Endothelial cell of umbilical vein (primary cell): Measurements from ENCODE around the gene ATP9B. TPM values are rescaled to one million over a fixed set of nuclear protein-coding genes. Genes with fewer than 3 reads are reported as not detected.

Experiments used
- BruUV-seq: library from RNA; stranded (reverse); fragments of 400-500 nt; replicated peaks from 2 replicates; lab custom pipeline; 2021; lab: Mats Ljungman, UMichigan
- CTCF ChIA-PET: fragments of 300-600, 350-600 bp; sonication (Branson Sonifier 250); formaldehyde crosslinking; loops from one replicate; lab custom pipeline; 2021; ENCODE audit warnings: antibody characterized with exemption, inconsistent platforms; lab: Charles Lee
- POLR2A ChIA-PET: fragments of 300-600, 350-600 bp; sonication (Branson Sonifier 250); formaldehyde crosslinking; loops from one replicate; lab custom pipeline; 2021; ENCODE audit warnings: antibody characterized with exemption, inconsistent platforms; lab: Charles Lee
- DNase-seq: peaks from one replicate; pipeline ENCODE4 v3.0.0-alpha.2; 2011; ENCODE audit warnings: low read depth, low spot score
- FAIRE-seq: peaks from 2 replicates; lab custom pipeline; 2011; peaks lifted over from hg19 to GRCh38; lab: Jason Lieb, UNC
- H2AFZ ChIP-seq: 2 replicates; pipeline ENCODE4 v1.6.0; 2012; ENCODE audit warnings: low read depth, low read length, control low read depth, inconsistent platforms
- H3K27ac ChIP-seq: 2 replicates; pipeline ENCODE4 v1.5.1; 2011; ENCODE audit warnings: low read depth, mild to moderate bottlenecking, control low read depth, low read length, moderate library complexity; ENCODE audit not compliant: insufficient read depth
- H3K27me3 ChIP-seq, 2 experiments: 2 replicates each; pipeline versions ENCODE4 v1.6.0 to v1.6.1; 2011; ENCODE audit warnings: low read length in 2 of 2, mixed read lengths in 1 of 2; ENCODE audit not compliant: control insufficient read depth in 2 of 2, insufficient read depth in 2 of 2
- H3K36me3 ChIP-seq, 2 experiments: 2 replicates in 1 of 2; 3 replicates in 1 of 2; pipeline ENCODE4 v1.5.1; 2011; ENCODE audit warnings: low read length in 2 of 2, mild to moderate bottlenecking in 1 of 2, moderate library complexity in 1 of 2; ENCODE audit not compliant: control insufficient read depth in 2 of 2, insufficient read depth in 2 of 2; ENCODE audit errors: extremely low read depth in 1 of 2
- H3K4me1 ChIP-seq: 3 replicates; pipeline ENCODE4 v1.5.1; 2011; ENCODE audit warnings: mild to moderate bottlenecking, low read length; ENCODE audit not compliant: control insufficient read depth, insufficient read depth; ENCODE audit errors: extremely low read depth
- H3K4me2 ChIP-seq: 2 replicates; pipeline ENCODE4 v1.6.1; 2011; ENCODE audit warnings: low read length, control low read depth, mixed read lengths; ENCODE audit not compliant: insufficient read depth
- H3K4me3 ChIP-seq, 3 experiments: fragments of 200-600 bp in 1 of 3; sonication (generic), shearing (Covaris generic) in 1 of 3; replicated peaks in 1 of 3; 2 replicates each; pipeline ENCODE4 v1.5.1; 2011 to 2016; ENCODE audit warnings: control low read depth in 3 of 3, low read length in 3 of 3, mild to moderate bottlenecking in 2 of 3, inconsistent platforms in 1 of 3, low read depth in 1 of 3, moderate library complexity in 1 of 3; ENCODE audit not compliant: insufficient read depth in 1 of 3
- H3K79me2 ChIP-seq: 2 replicates; pipeline ENCODE4 v1.6.0; 2012; ENCODE audit warnings: low read length, inconsistent platforms; ENCODE audit not compliant: control insufficient read depth, insufficient read depth
- H3K9ac ChIP-seq: replicated peaks from 2 replicates; pipeline ENCODE3; 2011; ENCODE audit warnings: low read length, control low read depth; ENCODE audit not compliant: insufficient read depth; ENCODE audit errors: extremely low read depth
- H3K9me1 ChIP-seq: replicated peaks from 3 replicates; pipeline ENCODE4 v1.6.0; 2011; ENCODE audit warnings: mild to moderate bottlenecking, low read length; ENCODE audit not compliant: control insufficient read depth, insufficient read depth; ENCODE audit errors: extremely low read depth
- H3K9me3 ChIP-seq: replicated peaks from 2 replicates; pipeline ENCODE4 v1.5.1; 2012; ENCODE audit warnings: low read length, inconsistent platforms; ENCODE audit not compliant: control insufficient read depth, insufficient read depth
- H4K20me1 ChIP-seq: replicated peaks from 2 replicates; pipeline ENCODE3; 2011; ENCODE audit warnings: mild to moderate bottlenecking, low read length; ENCODE audit not compliant: control insufficient read depth, insufficient read depth; ENCODE audit errors: extremely low read depth
- EZH2 ChIP-seq: IDR thresholded peaks from 2 replicates; pipeline ENCODE4 v1.6.1; 2012; ENCODE audit warnings: borderline replicate concordance, low read depth, mild to moderate bottlenecking, moderate library complexity, low read length, inconsistent platforms; ENCODE audit not compliant: severe bottlenecking
- FOS ChIP-seq: IDR thresholded peaks from 2 replicates; pipeline ENCODE4 v1.6.1; 2011; ENCODE audit warnings: mild to moderate bottlenecking, low read length, moderate library complexity, borderline replicate concordance; ENCODE audit not compliant: insufficient read depth
- GATA2 ChIP-seq: IDR thresholded peaks from 2 replicates; pipeline ENCODE4 v1.7.0; 2011; ENCODE audit warnings: low read depth, mild to moderate bottlenecking, moderate library complexity, mixed read lengths, low read length; ENCODE audit not compliant: insufficient read length, insufficient read depth
- JUN ChIP-seq: IDR thresholded peaks from 2 replicates; pipeline ENCODE4 v1.6.1; 2011; ENCODE audit warnings: borderline replicate concordance, low read depth; ENCODE audit not compliant: insufficient read length, insufficient read depth
- MAX ChIP-seq: IDR thresholded peaks from 2 replicates; pipeline ENCODE4 v1.6.1; 2011; ENCODE audit not compliant: insufficient read depth, insufficient read length
- MYC ChIP-seq: IDR thresholded peaks from one replicate; pipeline ENCODE4 v1.6.1; 2011; ENCODE audit warnings: mild to moderate bottlenecking, low read depth, low read length
- POLR2A ChIP-seq: IDR thresholded peaks from 2 replicates; pipeline ENCODE4 v1.6.1; 2012; ENCODE audit warnings: low read depth, mild to moderate bottlenecking, control low read depth, low read length
- POLR2AphosphoS5 ChIP-seq: IDR thresholded peaks from 2 replicates; pipeline ENCODE4 v1.6.1; 2012; ENCODE audit warnings: low read depth, mild to moderate bottlenecking, control low read depth, low read length, moderate library complexity; ENCODE audit not compliant: insufficient read depth
- dilution Hi-C: fragments of 300-500 bp; cut with MboI; formaldehyde crosslinking; loops from one replicate; pipeline ENCODE4 v1.15.0; 2019; ENCODE audit warnings: low sequenced_read_pairs; ENCODE audit not compliant: extremely low pct_ligation_motif_present
- intact Hi-C: fragments of 100-400 bp; cut with micrococcal nuclease; formaldehyde crosslinking; loops from one replicate; pipeline ENCODE4 v1.10.0; 2022
- polyA plus RNA-seq, 4 experiments: library from polyadenylated mRNA; depleted of rRNA in 3 of 4; stranded (reverse) in 3 of 4; unstranded in 1 of 4; fragments of >200 nt; gene quantifications; 2 replicates each; pipeline versions ENCODE4 v1.2.1 to v1.2.3, GENCODE V29; 2011 to 2012; ENCODE audit warnings: missing spikeins in 1 of 4
- total RNA-seq: library from RNA; stranded (reverse); gene quantifications from 2 replicates; pipeline ENCODE4 v1.2.3, GENCODE V29; 2021
- TF ChIP-seq, protein P1 (sequence below), 2 donors: IDR thresholded peaks; 1 replicate in 1 of 2; 2 replicates in 1 of 2; pipeline ENCODE4 v1.5.1; 2011; ENCODE audit warnings: low read length in 2 of 2, mild to moderate bottlenecking in 2 of 2, moderate library complexity in 2 of 2, control low read depth in 1 of 2, inconsistent platforms in 1 of 2, low read depth in 1 of 2; ENCODE audit not compliant: insufficient read depth in 1 of 2; ENCODE audit errors: extremely low read depth in 1 of 2

Gene ATP9B
- total and polyA plus RNA-seq, 2 donors (not counting 3 experiments of a cell fraction or from before 2014, with no cell fraction given) = 14.6 to 18.2 TPM

GRCh38 chr18:79329786-79330185, 260.6 kb downstream of the ATP9B start:
- H4K20me1 ChIP-seq = no peaks in the 10 kb centered on the region
- H3K4me1 ChIP-seq = no peaks in the 10 kb centered on the region
- no peaks in the 10 kb centered on the region for H3K9me1 ChIP-seq
- no peak overlapping the region for H3K4me3 ChIP-seq
- no TSS peak for BruUV-seq
- H2AFZ ChIP-seq = no peak overlapping the region
- TF ChIP-seq, protein P1, sequence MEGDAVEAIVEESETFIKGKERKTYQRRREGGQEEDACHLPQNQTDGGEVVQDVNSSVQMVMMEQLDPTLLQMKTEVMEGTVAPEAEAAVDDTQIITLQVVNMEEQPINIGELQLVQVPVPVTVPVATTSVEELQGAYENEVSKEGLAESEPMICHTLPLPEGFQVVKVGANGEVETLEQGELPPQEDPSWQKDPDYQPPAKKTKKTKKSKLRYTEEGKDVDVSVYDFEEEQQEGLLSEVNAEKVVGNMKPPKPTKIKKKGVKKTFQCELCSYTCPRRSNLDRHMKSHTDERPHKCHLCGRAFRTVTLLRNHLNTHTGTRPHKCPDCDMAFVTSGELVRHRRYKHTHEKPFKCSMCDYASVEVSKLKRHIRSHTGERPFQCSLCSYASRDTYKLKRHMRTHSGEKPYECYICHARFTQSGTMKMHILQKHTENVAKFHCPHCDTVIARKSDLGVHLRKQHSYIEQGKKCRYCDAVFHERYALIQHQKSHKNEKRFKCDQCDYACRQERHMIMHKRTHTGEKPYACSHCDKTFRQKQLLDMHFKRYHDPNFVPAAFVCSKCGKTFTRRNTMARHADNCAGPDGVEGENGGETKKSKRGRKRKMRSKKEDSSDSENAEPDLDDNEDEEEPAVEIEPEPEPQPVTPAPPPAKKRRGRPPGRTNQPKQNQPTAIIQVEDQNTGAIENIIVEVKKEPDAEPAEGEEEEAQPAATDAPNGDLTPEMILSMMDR (IDR thresholded peaks at IDR 0.05; ENCODE audit: extremely low read depth in 1 of 2, insufficient read depth in 1 of 2, low read depth in 1 of 2, low read length in 2 of 2) = no peak
- no peak for TF ChIP-seq POLR2A
- TF ChIP-seq MYC = no peak
- TF ChIP-seq EZH2 = no peak
- TF ChIP-seq GATA2 = no peak
- no peak for TF ChIP-seq MAX
- no peak for TF ChIP-seq POLR2AphosphoS5
- no peak for TF ChIP-seq FOS
- TF ChIP-seq JUN = no peak
- intact Hi-C loops = no loop called here
- no peaks in the 10 kb centered on the region for H3K36me3 ChIP-seq
- H3K79me2 ChIP-seq = no peaks in the 10 kb centered on the region
- H3K9me3 ChIP-seq = no peaks in the 10 kb centered on the region
- POLR2A ChIA-PET = no interaction called here
- FAIRE-seq (no peak), DNase-seq (no peak)
- CTCF ChIA-PET = no interaction called here
- no peak overlapping the region for H3K27ac ChIP-seq
- no peaks in the 10 kb centered on the region for H3K27me3 ChIP-seq
- dilution Hi-C loops = no loop called here
- no peak overlapping the region for H3K9ac ChIP-seq
- no peak overlapping the region for H3K4me2 ChIP-seq
